Prostate gland (tissue), 2 donors: Measurements from ENCODE around the gene CRYZL1. TPM values are rescaled to one million over a fixed set of nuclear protein-coding genes. Genes with fewer than 3 reads are reported as not detected.

Experiments
- DNase-seq: peaks from one replicate; pipeline ENCODE4 v3.0.0-alpha.2; 2019; ENCODE audit warnings: low spot score
- H3K27ac ChIP-seq, 2 donors: fragments of 200-600 bp; sonication (generic); 2 replicates each; pipeline ENCODE4 v1.5.1; 2017 to 2019
- H3K27me3 ChIP-seq: fragments of 200-600 bp; sonication (generic); replicated peaks from 2 replicates; pipeline ENCODE4 v1.5.1; 2019; ENCODE audit not compliant: insufficient read depth
- H3K36me3 ChIP-seq, 2 donors: fragments of 200-600 bp; sonication (generic); 1 replicate in 1 of 2; 2 replicates in 1 of 2; pipeline versions ENCODE4 v1.5.1 to v1.8.1; 2017 to 2019
- H3K4me1 ChIP-seq: fragments of 200-600 bp; sonication (generic); replicated peaks from 2 replicates; pipeline ENCODE4 v1.5.1; 2019
- H3K4me3 ChIP-seq, 2 donors: fragments of 200-600 bp; sonication (generic); 2 replicates each; pipeline ENCODE4 v1.5.1; 2017 to 2019
- H3K9me3 ChIP-seq: fragments of 200-600 bp; sonication (generic); 2 replicates; pipeline ENCODE4 v1.5.1; 2017
- CTCF ChIP-seq, 4 experiments: fragments of 200-600 bp in 2 of 4; fragments of 450-650 bp in 2 of 4; sonication (generic) in 2 of 4; IDR thresholded peaks; 1 replicate in 3 of 4; 2 replicates in 1 of 4; pipeline ENCODE4 v1.5.1; 2016 to 2019; ENCODE audit warnings: antibody characterized with exemption in 4 of 4, mild to moderate bottlenecking in 2 of 4, moderate library complexity in 2 of 4
- POLR2A ChIP-seq: fragments of 450-650 bp; IDR thresholded peaks from one replicate; pipeline ENCODE4 v1.6.1; 2016; ENCODE audit warnings: antibody characterized with exemption, mild to moderate bottlenecking
- POLR2AphosphoS5 ChIP-seq: sonication (generic); formaldehyde crosslinking; IDR thresholded peaks from one replicate; pipeline ENCODE4 v1.6.1; 2017; ENCODE audit warnings: antibody characterized with exemption
- WGBS: methylation state at CpG from one replicate; pipeline ENCODE4 v1.1.5; 2018; 5-methylcytosine and 5-hydroxymethylcytosine counted together
- intact Hi-C: fragments of 100-400 bp; cut with DNase I; formaldehyde crosslinking; loops from one replicate; pipeline ENCODE4 v1.14.2; 2022
- total RNA-seq, 2 donors: library from RNA; depleted of rRNA; stranded (reverse); fragments of >200 nt; gene quantifications; one replicate each; pipeline ENCODE4 v1.1.0, GENCODE V29; 2016

CRYZL1 gene
- total RNA-seq, 2 donors from 2014 or later: 22.3 to 28.9 TPM

GRCh38 chr21:33644383-33645074, 3.0 kb upstream of the CRYZL1 start:
- intact Hi-C loops: loop anchor here (5.0 to 10.0 kb wide), 2 partner anchors 180 to 872 kb away; partner anchors contain the start of gene PAXBP1
- Histone ChIP-seq H3K9me3 (no peaks in the 10 kb centered on the region), H3K36me3 (no peaks in the 10 kb centered on the region), H3K4me3 (no peak overlapping the region), H3K27me3 (no peaks in the 10 kb centered on the region), H3K27ac (peak overlapping the region in 1 of 2 donors; percentile 88), H3K4me1 (no peaks in the 10 kb centered on the region)
- TF ChIP-seq CTCF (IDR thresholded peaks at IDR 0.05) (no peak), POLR2A (no peak), POLR2AphosphoS5 (no peak)
- no peak for DNase-seq
- WGBS: 61% methylated on average over 11 of the region's 11 CpGs

- no peak for DNase-seq
- Histone ChIP-seq H3K27ac (peak overlapping the region; percentile 84 to 88), H3K4me1 (no peaks in the 10 kb centered on the region), H3K36me3 (no peaks in the 10 kb centered on the region), H3K9me3 (no peaks in the 10 kb centered on the region), H3K27me3 (no peaks in the 10 kb centered on the region), H3K4me3 (peak overlapping the region; percentile 83 to 97)
- intact Hi-C loops: loop anchor here (2.0 to 10.0 kb wide), 3 partner anchors 181 to 871 kb away; partner anchors contain the start of gene PAXBP1
- no peak for TF ChIP-seq POLR2A
- no peak for TF ChIP-seq CTCF (IDR thresholded peaks at IDR 0.05)
- TF ChIP-seq POLR2AphosphoS5: no peak
- WGBS: 9% methylated on average over 7 of the region's 7 CpGs
These were observed 2.2 kb upstream of the CRYZL1 start for GRCh38 chr21:33643658-33644311.

GRCh38 chr21:33642896-33643657, 1.5 kb upstream of the CRYZL1 start:
- intact Hi-C loops: loop anchor here (2.0 to 10.0 kb wide), 3 partner anchors 182 to 871 kb away; partner anchors contain the start of gene PAXBP1
- H3K36me3 ChIP-seq: no peaks in the 10 kb centered on the region
- peak; percentile 10 for DNase-seq
- H3K4me1 ChIP-seq: no peaks in the 10 kb centered on the region
- no peaks in the 10 kb centered on the region for H3K9me3 ChIP-seq
- WGBS: under 1% methylated on average over 54 of the region's 78 CpGs
- H3K27ac ChIP-seq: peak overlapping the region; percentile 84 to 88
- H3K4me3 ChIP-seq: peak overlapping the region; percentile 83 to 97
- TF ChIP-seq POLR2AphosphoS5: no peak
- TF ChIP-seq POLR2A: no peak
- no peak for TF ChIP-seq CTCF (IDR thresholded peaks at IDR 0.05)
- no peaks in the 10 kb centered on the region for H3K27me3 ChIP-seq

- Histone ChIP-seq H3K4me3 (peak within 1 kb of the TSS; percentile 83 to 97), H3K4me1 (no peaks in the 10 kb centered on the region), H3K27me3 (no peaks in the 10 kb centered on the region), H3K36me3 (no peaks in the 10 kb centered on the region), H3K9me3 (no peaks in the 10 kb centered on the region), H3K27ac (peak within 1 kb of the TSS; percentile 88)
- TF ChIP-seq POLR2AphosphoS5 (peak; percentile 81), CTCF (IDR thresholded peaks at IDR 0.05) (no peak), POLR2A (peak; percentile 95)
- under 1% methylated on average over 42 of the region's 71 CpGs for WGBS
- intact Hi-C loops: loop anchor here (2.0 to 10.0 kb wide), 3 partner anchors 183 to 870 kb away; partner anchors contain the start of gene PAXBP1
- peak; percentile 100 for DNase-seq
These were observed 720 bp upstream of the CRYZL1 start, which contains the start of gene ITSN1 for GRCh38 chr21:33642027-33642895. TSS of gene ITSN1 (plus strand) at chr21:33642501. CDS start at chr21:33718829, 76,328 bp downstream.
